Fibroblast of the aortic adventitia (primary cell): Measurements from ENCODE around the gene PCAT7. TPM values are rescaled to one million over a fixed set of nuclear protein-coding genes. Genes with fewer than 3 reads are reported as not detected.

ENCODE experiments used
- DNase-seq: peaks from one replicate; pipeline ENCODE4 v3.0.0-alpha.2; 2010; ENCODE audit warnings: low read depth
- H3K4me3 ChIP-seq: 2 replicates; pipeline ENCODE4 v1.5.1; 2011; ENCODE audit warnings: low read depth, mild to moderate bottlenecking, control low read depth, low read length, moderate library complexity
- CTCF ChIP-seq: IDR thresholded peaks from 2 replicates; pipeline ENCODE4 v1.5.1; 2011; ENCODE audit warnings: mild to moderate bottlenecking, low read length, control low read depth, inconsistent platforms; ENCODE audit not compliant: insufficient read depth
- total RNA-seq: library from RNA; depleted of rRNA; stranded (reverse); fragments of >200 nt; gene quantifications from 2 replicates; pipeline ENCODE4 v1.2.3, GENCODE V29; 2012; ENCODE audit warnings: low replicate concordance

PCAT7 gene
- total RNA-seq, 1 donor = 0.09 TPM

- DNase-seq = no peak
- H3K4me3 ChIP-seq = no peak overlapping the region
- TF ChIP-seq CTCF = no peak
These were observed 21.2 kb downstream of the PCAT7 start for GRCh38 chr9:94576131-94576530.

GRCh38 chr9:94577036-94577435 is 22.2 kb downstream of the PCAT7 start:
- no peak for TF ChIP-seq CTCF
- DNase-seq = no peak
- no peak overlapping the region for H3K4me3 ChIP-seq

GRCh38 chr9:94577571-94577970 is 22.7 kb downstream of the PCAT7 start:
- TF ChIP-seq CTCF = no peak

GRCh38 chr9:94581728-94582127 is 26.8 kb downstream of the PCAT7 start:
- no peak for DNase-seq
- TF ChIP-seq CTCF = no peak

More at GRCh38 chr9:94577571-94577970, 22.7 kb downstream of the PCAT7 start:
- no peak for DNase-seq
- H3K4me3 ChIP-seq = no peak overlapping the region

GRCh38 chr9:94584555-94584954 is 29.7 kb downstream of the PCAT7 start:
- TF ChIP-seq CTCF = no peak
- no peak overlapping the region for H3K4me3 ChIP-seq
- no peak for DNase-seq

More at GRCh38 chr9:94581728-94582127, 26.8 kb downstream of the PCAT7 start:
- no peak overlapping the region for H3K4me3 ChIP-seq

- DNase-seq = no peak
- no peak overlapping the region for H3K4me3 ChIP-seq
- no peak for TF ChIP-seq CTCF
These were observed 31.4 kb downstream of the PCAT7 start for GRCh38 chr9:94586316-94586715.

GRCh38 chr9:94586814-94587213 is 31.9 kb downstream of the PCAT7 start:
- DNase-seq = peak; percentile 45
- H3K4me3 ChIP-seq = no peak overlapping the region
- TF ChIP-seq CTCF = no peak
